HEK293 (cell line): ENCODE data around the gene NEURL1.

Source experiments
- CTCF ChIA-PET: fragments of 350-600 bp; formaldehyde crosslinking; extraction: SDS; loops from one replicate; lab custom pipeline; 2021; ENCODE audit warnings: antibody characterized with exemption; lab: Yijun Ruan, JAX
- POLR2A ChIA-PET: fragments of 300-600 bp; formaldehyde crosslinking; extraction: SDS; loops from one replicate; lab custom pipeline; 2020; ENCODE audit warnings: antibody characterized with exemption, inconsistent platforms; lab: Yijun Ruan, JAX
- H3K27ac ChIP-seq: fragments of 200-500 bp; sonication (Bioruptor generic); 2 replicates; pipeline ENCODE4 v1.5.1; 2014; ENCODE audit warnings: low read depth, low read length, control low read depth, inconsistent platforms; ENCODE audit errors: extremely low read depth
- H3K36me3 ChIP-seq, 2 experiments: fragments of 200-500 bp in 1 of 2; sonication (Bioruptor generic) in 1 of 2; 1 replicate in 1 of 2; 2 replicates in 1 of 2; pipeline ENCODE4 v1.5.1; 2014 to 2017; ENCODE audit warnings: inconsistent platforms in 2 of 2, low read length in 2 of 2; ENCODE audit not compliant: control insufficient read depth in 2 of 2, insufficient read depth in 1 of 2
- H3K4me1 ChIP-seq: fragments of 200-500 bp; sonication (Bioruptor generic); 2 replicates; pipeline ENCODE4 v1.5.1; 2014; ENCODE audit warnings: mild to moderate bottlenecking, low read length, inconsistent platforms; ENCODE audit not compliant: control insufficient read depth, insufficient read depth
- H3K4me3 ChIP-seq: 2 replicates; pipeline ENCODE4 v1.5.1; 2011; ENCODE audit warnings: low read depth, mild to moderate bottlenecking, control low read depth, low read length, moderate library complexity
- H3K9me3 ChIP-seq: fragments of 200-500 bp; sonication (Bioruptor generic); 2 replicates; pipeline ENCODE4 v1.5.1; 2014; ENCODE audit warnings: low read depth, low read length, inconsistent platforms; ENCODE audit not compliant: control insufficient read depth, insufficient read depth
- EGR2 ChIP-seq: fragments of 450-650 bp; formaldehyde crosslinking; IDR thresholded peaks from 2 replicates; pipeline ENCODE4 v1.5.1; 2016; ENCODE audit warnings: low read depth, missing biosample characterization, missing genetic modification characterization
- ELK4 ChIP-seq: IDR thresholded peaks from 2 replicates; pipeline ENCODE4 v1.6.1; 2011; ENCODE audit warnings: mild to moderate bottlenecking, low read depth, low read length, borderline replicate concordance
- GLIS2 ChIP-seq: fragments of 450-650 bp; formaldehyde crosslinking; IDR thresholded peaks from 2 replicates; pipeline ENCODE4 v1.5.1; 2016; ENCODE audit warnings: missing biosample characterization, missing genetic modification characterization
- HOXC10 ChIP-seq: sonication (generic); formaldehyde crosslinking; IDR thresholded peaks from 2 replicates; pipeline ENCODE4 v1.8.1; 2023; ENCODE audit warnings: mild to moderate bottlenecking, missing genetic modification reagents
- IKZF3 ChIP-seq: fragments of 450-650 bp; IDR thresholded peaks from 2 replicates; pipeline ENCODE4 v1.5.0; 2018; ENCODE audit warnings: missing biosample characterization, mild to moderate bottlenecking, missing genetic modification characterization, moderate library complexity
- KLF16 ChIP-seq: fragments of 450-650 bp; formaldehyde crosslinking; IDR thresholded peaks from 2 replicates; pipeline ENCODE4 v1.5.1; 2017; ENCODE audit warnings: missing biosample characterization, missing genetic modification characterization
- OSR2 ChIP-seq: fragments of 450-650 bp; formaldehyde crosslinking; IDR thresholded peaks from 2 replicates; pipeline ENCODE4 v1.5.1; 2016; ENCODE audit warnings: missing biosample characterization, missing genetic modification characterization
- REST ChIP-seq: fragments of 450-650 bp; formaldehyde crosslinking; IDR thresholded peaks from 2 replicates; pipeline ENCODE4 v1.5.1; 2016; ENCODE audit warnings: missing biosample characterization, missing genetic modification characterization
- ZBTB1 ChIP-seq: fragments of 450-650 bp; formaldehyde crosslinking; IDR thresholded peaks from 2 replicates; pipeline ENCODE4 v1.5.1; 2016; ENCODE audit warnings: missing biosample characterization, missing genetic modification characterization
- ZBTB17 ChIP-seq: fragments of 450-650 bp; formaldehyde crosslinking; IDR thresholded peaks from 2 replicates; pipeline ENCODE4 v1.5.1; 2016; ENCODE audit warnings: missing biosample characterization, missing genetic modification characterization
- ZBTB8A ChIP-seq: fragments of 450-650 bp; formaldehyde crosslinking; IDR thresholded peaks from 2 replicates; pipeline ENCODE4 v1.5.1; 2016; ENCODE audit warnings: missing biosample characterization, missing genetic modification characterization
- ZFP37 ChIP-seq: fragments of 450-650 bp; formaldehyde crosslinking; IDR thresholded peaks from 2 replicates; pipeline ENCODE4 v1.5.1; 2016; ENCODE audit warnings: missing biosample characterization, missing genetic modification characterization
- ZIC2 ChIP-seq: fragments of 450-650 bp; formaldehyde crosslinking; IDR thresholded peaks from 2 replicates; pipeline ENCODE4 v1.5.1; 2016; ENCODE audit warnings: missing biosample characterization, missing genetic modification characterization
- ZNF148 ChIP-seq: fragments of 450-650 bp; formaldehyde crosslinking; IDR thresholded peaks from 2 replicates; pipeline ENCODE4 v1.5.0; 2017; ENCODE audit warnings: missing biosample characterization, missing genetic modification characterization, borderline replicate concordance
- ZNF157 ChIP-seq: fragments of 450-650 bp; formaldehyde crosslinking; IDR thresholded peaks from 2 replicates; pipeline ENCODE4 v1.5.1; 2016; ENCODE audit warnings: missing biosample characterization, missing genetic modification characterization
- ZNF391 ChIP-seq: fragments of 450-650 bp; formaldehyde crosslinking; IDR thresholded peaks from 2 replicates; pipeline ENCODE4 v1.5.1; 2016; ENCODE audit warnings: low read depth, missing biosample characterization, missing genetic modification characterization, borderline replicate concordance
- ZNF433 ChIP-seq: fragments of 450-650 bp; formaldehyde crosslinking; IDR thresholded peaks from 2 replicates; pipeline ENCODE4 v1.5.1; 2016; ENCODE audit warnings: missing biosample characterization, missing genetic modification characterization, low read depth
- ZNF571 ChIP-seq: fragments of 450-650 bp; formaldehyde crosslinking; IDR thresholded peaks from 2 replicates; pipeline ENCODE4 v1.5.0; 2017; ENCODE audit warnings: missing biosample characterization, missing genetic modification characterization
- ZNF677 ChIP-seq: fragments of 450-650 bp; IDR thresholded peaks from 2 replicates; pipeline ENCODE4 v1.5.0; 2018; ENCODE audit warnings: missing biosample characterization, mild to moderate bottlenecking, missing genetic modification characterization, moderate library complexity
- ZNF707 ChIP-seq: fragments of 450-650 bp; formaldehyde crosslinking; IDR thresholded peaks from 2 replicates; pipeline ENCODE4 v1.5.1; 2016; ENCODE audit warnings: missing biosample characterization, missing genetic modification characterization
- ZNF747 ChIP-seq: fragments of 450-650 bp; formaldehyde crosslinking; IDR thresholded peaks from 2 replicates; pipeline ENCODE4 v1.5.1; 2016; ENCODE audit warnings: missing biosample characterization, missing genetic modification characterization
- ZNF792 ChIP-seq: fragments of 450-650 bp; formaldehyde crosslinking; IDR thresholded peaks from 2 replicates; pipeline ENCODE4 v1.5.1; 2016; ENCODE audit warnings: missing biosample characterization, missing genetic modification characterization
- TF ChIP-seq, protein P1 (sequence below): fragments of 450-650 bp; formaldehyde crosslinking; IDR thresholded peaks from 2 replicates; pipeline ENCODE4 v1.5.1; 2016; ENCODE audit warnings: missing biosample characterization, missing genetic modification characterization
- TF ChIP-seq, protein P2 (sequence below): fragments of 450-650 bp; IDR thresholded peaks from 2 replicates; pipeline ENCODE4 v1.5.1; 2018; ENCODE audit warnings: missing biosample characterization, mild to moderate bottlenecking, missing genetic modification characterization

NEURL1 gene

DNA sequence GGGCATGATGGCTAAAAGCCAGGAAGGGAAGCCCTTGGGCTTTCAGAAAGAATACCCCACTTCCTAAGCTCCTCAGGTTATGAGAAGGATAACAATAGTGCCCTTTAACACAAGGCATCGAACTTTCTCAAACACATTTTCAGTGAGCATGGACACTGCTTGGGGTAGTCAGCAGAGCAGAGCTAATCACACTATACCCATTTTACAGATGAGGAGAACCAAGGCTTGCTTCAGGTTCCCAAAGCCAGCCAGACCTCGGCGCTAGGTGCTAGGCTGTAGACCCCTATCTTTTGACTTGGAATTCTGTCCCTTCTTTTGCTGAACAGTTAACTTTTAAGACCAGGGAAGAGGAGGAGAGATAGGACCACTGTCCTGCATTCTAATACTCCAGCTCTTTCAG, 1.8 kb downstream of the NEURL1 start:
- Histone ChIP-seq H3K9me3 (no peaks in the 10 kb centered on the region), H3K36me3 (no peaks in the 10 kb centered on the region), H3K27ac (no peak overlapping the region), H3K4me1 (no peaks in the 10 kb centered on the region), H3K4me3 (no peak overlapping the region)
- POLR2A ChIA-PET: interaction anchor here (3.4 kb wide), 1 partner anchor 9 kb away, joined by 15 read pairs; no protein-coding TSS in a partner anchor
- CTCF ChIA-PET: interaction anchor here (0.5 to 1.5 kb wide), 5 partner anchors 10 to 550 kb away, joined by 3 to 6 read pairs (median 3); no protein-coding TSS in a partner anchor
- TF ChIP-seq HOXC10 (CRISPR knock-in tag): no peak
- TF ChIP-seq REST: no peak
- no peak for TF ChIP-seq ELK4
- TF ChIP-seq EGR2 (tag by site-specific recombination): no peak
- no peak for TF ChIP-seq ZIC2
- TF ChIP-seq ZBTB1 (tag by site-specific recombination): no peak
- TF ChIP-seq, protein P1, sequence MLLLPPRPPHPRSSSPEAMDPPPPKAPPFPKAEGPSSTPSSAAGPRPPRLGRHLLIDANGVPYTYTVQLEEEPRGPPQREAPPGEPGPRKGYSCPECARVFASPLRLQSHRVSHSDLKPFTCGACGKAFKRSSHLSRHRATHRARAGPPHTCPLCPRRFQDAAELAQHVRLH: 0 out of 2 replicates have a peak, but pooled peaks have one; percentile 17
- no peak for TF ChIP-seq OSR2 (tag by site-specific recombination)
- TF ChIP-seq ZNF433 (tag by site-specific recombination): no peak
- TF ChIP-seq, all 188 proteins: peak for 1

GRCh38 chr10:103497161-103497915, 3.8 kb downstream of the NEURL1 start:
- TF ChIP-seq ZBTB8A (tag by site-specific recombination): no peak
- no peak for TF ChIP-seq KLF16 (tag by site-specific recombination)
- no peak for TF ChIP-seq ZNF677 (tag by site-specific recombination)
- TF ChIP-seq ZNF792 (tag by site-specific recombination): no peak
- no peak for TF ChIP-seq ZNF148 (tag by site-specific recombination)
- TF ChIP-seq IKZF3 (tag by site-specific recombination): no peak
- TF ChIP-seq GLIS2 (tag by site-specific recombination): no peak
- no peak for TF ChIP-seq ZNF391
- TF ChIP-seq, protein P2, sequence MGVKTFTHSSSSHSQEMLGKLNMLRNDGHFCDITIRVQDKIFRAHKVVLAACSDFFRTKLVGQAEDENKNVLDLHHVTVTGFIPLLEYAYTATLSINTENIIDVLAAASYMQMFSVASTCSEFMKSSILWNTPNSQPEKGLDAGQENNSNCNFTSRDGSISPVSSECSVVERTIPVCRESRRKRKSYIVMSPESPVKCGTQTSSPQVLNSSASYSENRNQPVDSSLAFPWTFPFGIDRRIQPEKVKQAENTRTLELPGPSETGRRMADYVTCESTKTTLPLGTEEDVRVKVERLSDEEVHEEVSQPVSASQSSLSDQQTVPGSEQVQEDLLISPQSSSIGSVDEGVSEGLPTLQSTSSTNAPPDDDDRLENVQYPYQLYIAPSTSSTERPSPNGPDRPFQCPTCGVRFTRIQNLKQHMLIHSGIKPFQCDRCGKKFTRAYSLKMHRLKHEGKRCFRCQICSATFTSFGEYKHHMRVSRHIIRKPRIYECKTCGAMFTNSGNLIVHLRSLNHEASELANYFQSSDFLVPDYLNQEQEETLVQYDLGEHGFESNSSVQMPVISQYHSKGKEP: no peak
- TF ChIP-seq ZNF571 (tag by site-specific recombination): no peak
- no peak for TF ChIP-seq ZFP37 (tag by site-specific recombination)
- no peak for TF ChIP-seq ZBTB17 (tag by site-specific recombination)
- TF ChIP-seq ZNF707 (tag by site-specific recombination): no peak
- TF ChIP-seq ZNF157 (tag by site-specific recombination): no peak
- no peak for TF ChIP-seq ZNF747
- Histone ChIP-seq H3K36me3 (no peaks in the 10 kb centered on the region), H3K4me3 (no peak overlapping the region), H3K4me1 (no peaks in the 10 kb centered on the region), H3K27ac (no peak overlapping the region), H3K9me3 (no peaks in the 10 kb centered on the region)
- ChIA-PET CTCF (interaction anchor here (0.6 to 1.7 kb wide), 3 partner anchors 12 to 67 kb away, joined by 3 to 5 read pairs (median 4); no protein-coding TSS in a partner anchor), POLR2A (no interaction called here)
